Endodermal cell (in vitro differentiated cells): ENCODE results near the gene TRIM44. TPM values are rescaled to one million over a fixed set of nuclear protein-coding genes. Genes with fewer than 3 reads are reported as not detected.

Source experiments
- DNase-seq: peaks from one replicate; pipeline ENCODE4 v3.0.0-alpha.2; 2017
- H3K27ac ChIP-seq: 2 replicates; pipeline ENCODE4 v1.5.1; 2013; ENCODE audit warnings: mild to moderate bottlenecking, low read depth, low read length, moderate library complexity
- H3K27me3 ChIP-seq: 2 replicates; pipeline ENCODE4 v1.6.1; 2013; ENCODE audit warnings: mild to moderate bottlenecking, low read length, moderate library complexity; ENCODE audit not compliant: insufficient read depth, control insufficient read depth, poor library complexity, severe bottlenecking
- H3K36me3 ChIP-seq: 2 replicates; pipeline ENCODE4 v1.7.0; 2013; ENCODE audit warnings: mild to moderate bottlenecking, low read length, moderate library complexity; ENCODE audit not compliant: control insufficient read depth, insufficient read depth
- H3K4me1 ChIP-seq: one replicate; pipeline ENCODE4 v1.7.0; 2013; ENCODE audit warnings: low read length; ENCODE audit not compliant: control insufficient read depth, insufficient read depth
- H3K4me3 ChIP-seq: 2 replicates; pipeline ENCODE4 v1.5.1; 2013; ENCODE audit warnings: mild to moderate bottlenecking, low read length, moderate library complexity
- H3K9ac ChIP-seq: 2 replicates; pipeline ENCODE4 v1.6.1; 2013; ENCODE audit warnings: mild to moderate bottlenecking, low read length, moderate library complexity; ENCODE audit not compliant: poor library complexity, severe bottlenecking; ENCODE audit errors: extremely low read depth
- H3K9me3 ChIP-seq: 2 replicates; pipeline ENCODE4 v1.6.1; 2013; ENCODE audit warnings: mild to moderate bottlenecking, low read length, moderate library complexity; ENCODE audit not compliant: control insufficient read depth
- H3K27ac Mint-ChIP-seq: 2 replicates; pipeline ENCODE4 v1.8.0; 2020; ENCODE audit warnings: mixed read lengths
- H3K27me3 Mint-ChIP-seq: 2 replicates; pipeline ENCODE4 v1.8.0; 2021; ENCODE audit warnings: mild to moderate bottlenecking, mixed read lengths; ENCODE audit not compliant: insufficient read depth
- H3K36me3 Mint-ChIP-seq: 2 replicates; pipeline ENCODE4 v1.8.0; 2020; ENCODE audit warnings: low read depth, mixed read lengths
- H3K4me1 Mint-ChIP-seq: 2 replicates; pipeline ENCODE4 v1.8.0; 2020; ENCODE audit warnings: mixed read lengths
- H3K4me3 Mint-ChIP-seq: 2 replicates; pipeline ENCODE4 v1.8.0; 2020; ENCODE audit warnings: mild to moderate bottlenecking, moderate library complexity, mixed read lengths
- H3K9me3 Mint-ChIP-seq: 2 replicates; pipeline ENCODE4 v1.8.0; 2020; ENCODE audit warnings: mild to moderate bottlenecking, mixed read lengths
- WGBS, 2 experiments: methylation state at CpG; one replicate each; pipeline versions ENCODE4 v1.1.5 to v1.1.7; 2013; ENCODE audit warnings: missing lambda C conversion rate in 2 of 2, mixed read lengths in 1 of 2; ENCODE audit not compliant: insufficient coverage in 1 of 2, insufficient read length in 1 of 2; 5-methylcytosine and 5-hydroxymethylcytosine counted together
- total RNA-seq, 2 donors: library from RNA; stranded (reverse); fragmentation: NEBNext Ultra II Directional in 1 of 2; extraction: Animal tissue kit (Norgen Biotek cat#: 25700) in 1 of 2; gene quantifications; 2 replicates in 1 of 2; 3 replicates in 1 of 2; pipeline ENCODE4 v1.2.1, GENCODE V29; 2021
- TF ChIP-seq, protein P1 (sequence below): fragments of 200-600 bp; sonication (generic); conservative IDR thresholded peaks from 2 replicates; pipeline ENCODE4 v1.5.0; 2021; ENCODE audit warnings: antibody characterized with exemption, mild to moderate bottlenecking

Gene TRIM44
- total RNA-seq, 2 donors from 2014 or later, result 48.5 to 63.8 TPM

DNA sequence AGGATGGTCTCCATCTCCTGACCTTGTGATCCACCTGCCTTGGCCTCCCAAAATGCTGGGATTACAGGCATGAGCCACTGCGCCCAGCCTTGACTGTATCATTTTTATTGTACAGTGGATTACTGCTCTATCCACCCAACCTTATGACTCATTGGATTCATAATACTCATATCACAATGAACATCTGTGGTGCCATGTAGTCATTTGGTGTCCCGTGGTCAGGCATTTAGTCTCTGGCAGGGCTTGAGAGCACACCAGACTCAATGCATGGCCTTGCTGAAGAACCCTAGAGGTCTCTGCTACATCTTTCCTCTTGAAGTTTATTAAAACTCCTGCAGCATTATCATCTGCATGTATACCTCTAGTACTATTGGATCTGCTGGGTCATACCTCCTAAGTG is 183.3 kb downstream of the TRIM44 start:
- Histone ChIP-seq H3K9me3 (no peaks in the 10 kb centered on the region), H3K36me3 (no peaks in the 10 kb centered on the region), H3K9ac (no peak overlapping the region), H3K4me1 (no peaks in the 10 kb centered on the region), H3K27me3 (peaks cover 8% of the 10 kb centered on the region), H3K27ac (no peak overlapping the region), H3K4me3 (no peak overlapping the region)
- no peaks in the 10 kb centered on the region for H3K4me1 Mint-ChIP-seq
- no peak overlapping the region for H3K27ac Mint-ChIP-seq
- H3K36me3 Mint-ChIP-seq, result no peaks in the 10 kb centered on the region
- no peak for DNase-seq
- TF ChIP-seq, protein P1, sequence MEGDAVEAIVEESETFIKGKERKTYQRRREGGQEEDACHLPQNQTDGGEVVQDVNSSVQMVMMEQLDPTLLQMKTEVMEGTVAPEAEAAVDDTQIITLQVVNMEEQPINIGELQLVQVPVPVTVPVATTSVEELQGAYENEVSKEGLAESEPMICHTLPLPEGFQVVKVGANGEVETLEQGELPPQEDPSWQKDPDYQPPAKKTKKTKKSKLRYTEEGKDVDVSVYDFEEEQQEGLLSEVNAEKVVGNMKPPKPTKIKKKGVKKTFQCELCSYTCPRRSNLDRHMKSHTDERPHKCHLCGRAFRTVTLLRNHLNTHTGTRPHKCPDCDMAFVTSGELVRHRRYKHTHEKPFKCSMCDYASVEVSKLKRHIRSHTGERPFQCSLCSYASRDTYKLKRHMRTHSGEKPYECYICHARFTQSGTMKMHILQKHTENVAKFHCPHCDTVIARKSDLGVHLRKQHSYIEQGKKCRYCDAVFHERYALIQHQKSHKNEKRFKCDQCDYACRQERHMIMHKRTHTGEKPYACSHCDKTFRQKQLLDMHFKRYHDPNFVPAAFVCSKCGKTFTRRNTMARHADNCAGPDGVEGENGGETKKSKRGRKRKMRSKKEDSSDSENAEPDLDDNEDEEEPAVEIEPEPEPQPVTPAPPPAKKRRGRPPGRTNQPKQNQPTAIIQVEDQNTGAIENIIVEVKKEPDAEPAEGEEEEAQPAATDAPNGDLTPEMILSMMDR, result no peak
- WGBS, 2 experiments, result 96 to 100% methylated on average over 1 to 2 of the region's 2 CpGs
- H3K27me3 Mint-ChIP-seq, result peaks cover 8% of the 10 kb centered on the region
- no peak overlapping the region for H3K4me3 Mint-ChIP-seq
- H3K9me3 Mint-ChIP-seq, result peaks cover 2% of the 10 kb centered on the region

DNA sequence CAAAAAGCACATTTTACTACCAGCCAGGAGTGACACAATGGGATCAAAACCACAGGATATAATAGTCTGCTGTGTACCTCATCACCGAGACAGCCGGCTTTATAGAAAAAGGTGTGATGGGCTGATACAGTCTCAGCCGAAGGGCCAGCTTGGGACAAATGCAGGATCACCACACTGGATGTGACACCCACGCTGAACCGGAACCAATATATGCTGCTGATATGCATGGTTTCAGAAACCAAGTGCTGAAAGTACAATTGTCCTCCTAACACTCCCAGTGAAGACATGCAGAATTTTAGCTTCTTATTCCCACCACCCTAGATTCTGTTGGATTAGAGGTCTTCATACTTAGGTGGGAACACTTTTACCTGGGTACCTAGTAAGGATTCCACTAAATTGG is 184.3 kb downstream of the TRIM44 start:
- Histone ChIP-seq H3K4me3 (no peak overlapping the region), H3K36me3 (no peaks in the 10 kb centered on the region), H3K27ac (no peak overlapping the region), H3K9ac (no peak overlapping the region), H3K9me3 (no peaks in the 10 kb centered on the region), H3K27me3 (peaks cover 8% of the 10 kb centered on the region), H3K4me1 (no peaks in the 10 kb centered on the region)
- Mint-ChIP-seq H3K4me1 (no peaks in the 10 kb centered on the region), H3K36me3 (no peaks in the 10 kb centered on the region), H3K27me3 (peaks cover 8% of the 10 kb centered on the region), H3K9me3 (no peaks in the 10 kb centered on the region), H3K27ac (no peak overlapping the region), H3K4me3 (no peak overlapping the region)
- peak; percentile 17 for DNase-seq
- WGBS, 2 experiments, result 95 to 96% methylated on average over 5 of the region's 5 CpGs
- TF ChIP-seq, protein P1, result no peak

- peaks cover 8% of the 10 kb centered on the region for H3K27me3 Mint-ChIP-seq
- Histone ChIP-seq H3K27ac (no peak overlapping the region), H3K4me1 (no peaks in the 10 kb centered on the region), H3K27me3 (peaks cover 8% of the 10 kb centered on the region), H3K4me3 (no peak overlapping the region), H3K36me3 (no peaks in the 10 kb centered on the region), H3K9ac (no peak overlapping the region), H3K9me3 (no peaks in the 10 kb centered on the region)
- H3K27ac Mint-ChIP-seq, result no peak overlapping the region
- TF ChIP-seq, protein P1, result no peak
- no peak overlapping the region for H3K4me3 Mint-ChIP-seq
- no peaks in the 10 kb centered on the region for H3K4me1 Mint-ChIP-seq
- H3K36me3 Mint-ChIP-seq, result no peaks in the 10 kb centered on the region
- no peaks in the 10 kb centered on the region for H3K9me3 Mint-ChIP-seq
- peak; percentile 32 for DNase-seq
- WGBS, 2 experiments, result 92 to 93% methylated on average over 2 of the region's 2 CpGs
Observed at GRCh38 chr11:35847473-35847872, 184.9 kb downstream of the TRIM44 start.
